B cell (primary cell): ENCODE data around the gene ATPAF2. TPM values are rescaled to one million over a fixed set of nuclear protein-coding genes. Genes with fewer than 3 reads are reported as not detected.

Experiments
- ATAC-seq: fragments of 200-7000 bp; cut with Tn5 transposase; one replicate; pipeline ENCODE4 v1.10.0; 2021; ENCODE audit warnings: low read depth, mild to moderate bottlenecking, moderate number of reproducible peaks, moderate library complexity
- CTCF ChIA-PET: fragments of 350-600 bp; sonication (Branson Sonifier 250); formaldehyde crosslinking; loops from one replicate; lab custom pipeline; 2021; ENCODE audit warnings: antibody characterized with exemption, inconsistent platforms; lab: Charles Lee
- POLR2A ChIA-PET: fragments of 350-600 bp; sonication (Branson Sonifier 250); formaldehyde crosslinking; loops from one replicate; lab custom pipeline; 2021; ENCODE audit warnings: antibody characterized with exemption; lab: Charles Lee
- DNase-seq: peaks from one replicate; pipeline ENCODE4 v3.0.0; 2013
- H2AFZ ChIP-seq: 2 replicates; pipeline ENCODE4 v1.6.1; 2012; ENCODE audit warnings: mild to moderate bottlenecking, low read depth, low read length; ENCODE audit not compliant: insufficient read depth, poor library complexity, severe bottlenecking
- H3K27ac ChIP-seq, 2 donors: 1 replicate in 1 of 2; 2 replicates in 1 of 2; pipeline ENCODE4 v1.5.1; 2012 to 2013; ENCODE audit warnings: low read length in 2 of 2, mild to moderate bottlenecking in 2 of 2, moderate library complexity in 1 of 2
- H3K27me3 ChIP-seq, 4 experiments: fragments of 200-600 bp in 1 of 4; sonication (generic) in 1 of 4; replicated peaks in 1 of 4; 1 replicate in 2 of 4; 2 replicates in 2 of 4; pipeline versions ENCODE4 v1.6.1 to v1.7.0; 2013 to 2016; ENCODE audit warnings: low read length in 3 of 4, mild to moderate bottlenecking in 2 of 4, mixed read lengths in 1 of 4, moderate library complexity in 1 of 4; ENCODE audit not compliant: insufficient read depth in 4 of 4, control insufficient read depth in 3 of 4; ENCODE audit errors: control extremely low read depth in 1 of 4
- H3K36me3 ChIP-seq, 2 experiments: replicated peaks in 1 of 2; 1 replicate in 1 of 2; 2 replicates in 1 of 2; pipeline versions ENCODE4 v1.6.1 to v1.7.1; 2013; ENCODE audit warnings: low read length in 1 of 2; ENCODE audit not compliant: insufficient read depth in 2 of 2, control insufficient read depth in 1 of 2; ENCODE audit errors: control extremely low read depth in 1 of 2, extremely low read depth in 1 of 2
- H3K4me1 ChIP-seq, 2 donors: fragments of 200-600 bp in 1 of 2; sonication (generic) in 1 of 2; 1 replicate in 1 of 2; 2 replicates in 1 of 2; pipeline versions ENCODE4 v1.5.1 to v1.6.1; 2013 to 2017; ENCODE audit warnings: low read length in 2 of 2; ENCODE audit not compliant: control insufficient read depth in 2 of 2, insufficient read depth in 2 of 2
- H3K4me2 ChIP-seq: replicated peaks from 2 replicates; pipeline ENCODE3; 2012; ENCODE audit warnings: mild to moderate bottlenecking, low read depth, low read length; ENCODE audit not compliant: poor library complexity, severe bottlenecking
- H3K4me3 ChIP-seq, 5 experiments: fragments of 200-600 bp in 1 of 5; sonication (generic) in 1 of 5; 1 replicate in 3 of 5; 2 replicates in 2 of 5; pipeline versions ENCODE4 v1.5.1 to v1.7.0; 2011 to 2016; ENCODE audit warnings: low read length in 4 of 5, mild to moderate bottlenecking in 4 of 5, low read depth in 2 of 5, control low read depth in 1 of 5, moderate library complexity in 1 of 5; ENCODE audit not compliant: insufficient read depth in 1 of 5; ENCODE audit errors: control extremely low read depth in 1 of 5, extremely low read depth in 1 of 5
- H3K79me2 ChIP-seq: fragments of 200-600 bp; sonication (generic); one replicate; pipeline ENCODE4 v1.6.0; 2016; ENCODE audit warnings: low read length; ENCODE audit not compliant: control insufficient read depth, insufficient read depth
- H3K9ac ChIP-seq: fragments of 200-600 bp; sonication (generic); 2 replicates; pipeline ENCODE4 v1.6.1; 2017; ENCODE audit warnings: mild to moderate bottlenecking, low read length, moderate library complexity
- H3K9me3 ChIP-seq, 3 donors: one replicate each; pipeline versions ENCODE4 v1.6.1 to v1.7.1; 2013; ENCODE audit warnings: low read length in 2 of 3; ENCODE audit not compliant: control insufficient read depth in 2 of 3, insufficient read depth in 1 of 3; ENCODE audit errors: control extremely low read depth in 1 of 3
- H4K20me1 ChIP-seq: 2 replicates; pipeline ENCODE4 v1.6.0; 2012; ENCODE audit warnings: mild to moderate bottlenecking, low read length; ENCODE audit not compliant: insufficient read depth, control insufficient read depth, poor library complexity, severe bottlenecking
- H3K27ac Mint-ChIP-seq: one replicate; pipeline ENCODE4 v1.8.0; 2021; ENCODE audit warnings: mixed read lengths
- H3K27me3 Mint-ChIP-seq: one replicate; pipeline ENCODE4 v1.8.0; 2021; ENCODE audit warnings: mixed read lengths
- H3K4me1 Mint-ChIP-seq: one replicate; pipeline ENCODE4 v1.8.0; 2021; ENCODE audit warnings: mixed read lengths
- H3K4me3 Mint-ChIP-seq: one replicate; pipeline ENCODE4 v1.8.0; 2021; ENCODE audit warnings: mixed read lengths
- H3K9me3 Mint-ChIP-seq: one replicate; pipeline ENCODE4 v1.8.0; 2022; ENCODE audit warnings: mixed read lengths; ENCODE audit not compliant: insufficient read depth
- CTCF ChIP-seq: fragments of 200-600 bp; IDR thresholded peaks from one replicate; pipeline ENCODE4 v1.8.0; 2022; ENCODE audit warnings: antibody characterized with exemption, mild to moderate bottlenecking
- EZH2 ChIP-seq: IDR thresholded peaks from 2 replicates; pipeline ENCODE4 v1.6.1; 2012; ENCODE audit warnings: borderline replicate concordance, low read depth, mild to moderate bottlenecking, moderate library complexity, low read length; ENCODE audit not compliant: insufficient read depth, poor library complexity, severe bottlenecking
- WGBS: methylation state at CpG from one replicate; pipeline ENCODE4 v1.1.5; 2013; ENCODE audit warnings: missing lambda C conversion rate; ENCODE audit not compliant: insufficient coverage; 5-methylcytosine and 5-hydroxymethylcytosine counted together
- intact Hi-C: fragments of 100-400 bp; cut with micrococcal nuclease; formaldehyde crosslinking; loops from one replicate; pipeline ENCODE4 v1.10.0; 2022
- polyA plus RNA-seq: library from polyadenylated mRNA; depleted of rRNA; stranded (reverse); fragments of >200 nt; gene quantifications from 2 replicates; pipeline ENCODE4 v1.2.3, GENCODE V29; 2012
- total RNA-seq, 2 donors: library from RNA; stranded (reverse); fragments of 120-200 nt in 1 of 2; gene quantifications; 1 replicate in 1 of 2; 2 replicates in 1 of 2; pipeline versions ENCODE4 v1.2.3 to v1.2.4, GENCODE V29; 2013 to 2022

The ATPAF2 gene
- total and polyA plus RNA-seq, 2 donors (not counting 1 experiment from before 2014, with no cell fraction given), result 60.5 to 73.5 TPM

DNA sequence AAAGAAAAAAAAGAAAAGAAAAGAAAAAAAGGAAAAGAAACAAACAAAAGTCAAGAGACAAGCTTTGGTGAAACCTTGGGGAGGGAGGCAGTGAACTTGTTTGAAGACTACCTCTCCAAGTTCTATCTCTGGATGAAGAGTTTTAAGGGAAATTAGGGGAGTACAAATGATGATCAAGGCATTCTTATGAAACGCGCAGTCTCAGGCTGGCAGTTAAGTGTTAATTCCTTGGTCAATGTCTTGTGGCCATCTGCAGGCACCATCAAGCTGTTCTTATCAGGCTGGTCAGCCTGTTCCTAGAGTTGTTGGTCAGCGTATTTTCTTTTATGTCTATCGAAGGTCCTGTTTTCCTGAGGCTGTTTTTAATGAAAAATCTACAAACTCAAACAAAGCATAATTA, 40.6 kb upstream of the ATPAF2 start:
- peaks cover 20% of the 10 kb centered on the region for H3K27me3 Mint-ChIP-seq
- Histone ChIP-seq H3K4me1 (no peaks in the 10 kb centered on the region), H3K79me2 (no peaks in the 10 kb centered on the region), H2AFZ (no peak overlapping the region), H3K4me3 (no peak overlapping the region), H4K20me1 (no peaks in the 10 kb centered on the region), H3K27me3 (peaks cover 0 to 3% (median 0%) of the 10 kb centered on the region in 4 experiments), H3K4me2 (no peak overlapping the region), H3K36me3 (no peaks in the 10 kb centered on the region), H3K9me3 (no peaks in the 10 kb centered on the region), H3K9ac (no peak overlapping the region), H3K27ac (no peak overlapping the region)
- WGBS, result 88% methylated on average over 2 of the region's 4 CpGs
- DNase-seq (no peak), ATAC-seq (no peak)
- H3K27ac Mint-ChIP-seq, result no peak overlapping the region
- POLR2A ChIA-PET, result no interaction called here
- no peak overlapping the region for H3K4me3 Mint-ChIP-seq
- H3K4me1 Mint-ChIP-seq, result no peaks in the 10 kb centered on the region
- intact Hi-C loops, result no loop called here
- H3K9me3 Mint-ChIP-seq, result no peaks in the 10 kb centered on the region
- TF ChIP-seq EZH2, result no peak
- TF ChIP-seq CTCF, result no peak
- CTCF ChIA-PET, result no interaction called here

DNA sequence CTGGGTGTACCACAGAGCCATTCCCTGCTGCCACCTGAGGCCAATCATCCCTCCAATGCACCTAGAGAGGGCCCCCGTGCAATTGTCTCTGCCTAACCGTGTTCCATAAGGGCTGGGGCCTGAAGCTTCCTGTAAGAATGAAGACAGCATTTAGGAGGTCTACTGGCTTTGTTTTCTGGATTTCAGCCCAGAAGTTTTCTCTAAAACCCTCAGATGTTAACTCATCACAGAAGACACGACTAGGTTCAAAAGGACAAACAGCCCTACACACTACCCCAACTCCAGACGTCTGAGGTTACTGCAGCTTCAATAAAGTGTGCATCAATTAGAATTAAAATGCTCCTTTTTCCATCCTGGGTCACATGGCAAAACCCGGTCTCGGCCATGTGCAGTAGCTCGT, 38.0 kb upstream of the ATPAF2 start:
- no peaks in the 10 kb centered on the region for H3K9me3 Mint-ChIP-seq
- Histone ChIP-seq H3K36me3 (no peaks in the 10 kb centered on the region), H3K4me3 (no peak overlapping the region), H3K4me2 (no peak overlapping the region), H3K79me2 (no peaks in the 10 kb centered on the region), H3K4me1 (no peaks in the 10 kb centered on the region), H3K9ac (no peak overlapping the region), H2AFZ (no peak overlapping the region), H4K20me1 (no peaks in the 10 kb centered on the region), H3K9me3 (no peaks in the 10 kb centered on the region), H3K27ac (no peak overlapping the region), H3K27me3 (peaks cover 0 to 3% (median 0%) of the 10 kb centered on the region in 4 experiments)
- no peak overlapping the region for H3K4me3 Mint-ChIP-seq
- POLR2A ChIA-PET, result no interaction called here
- TF ChIP-seq CTCF, result no peak
- TF ChIP-seq EZH2, result no peak
- intact Hi-C loops, result no loop called here
- CTCF ChIA-PET, result no interaction called here
- peaks cover 22% of the 10 kb centered on the region for H3K27me3 Mint-ChIP-seq
- ATAC-seq, result no peak
- no peak overlapping the region for H3K27ac Mint-ChIP-seq
- WGBS, result 93% methylated on average over 6 of the region's 7 CpGs
- no peak for DNase-seq
- no peaks in the 10 kb centered on the region for H3K4me1 Mint-ChIP-seq
